ENCODE results near the gene KRT84. TPM values are rescaled to one million over a fixed set of nuclear protein-coding genes. Genes with fewer than 3 reads are reported as not detected.

Gene KRT84, protein sequence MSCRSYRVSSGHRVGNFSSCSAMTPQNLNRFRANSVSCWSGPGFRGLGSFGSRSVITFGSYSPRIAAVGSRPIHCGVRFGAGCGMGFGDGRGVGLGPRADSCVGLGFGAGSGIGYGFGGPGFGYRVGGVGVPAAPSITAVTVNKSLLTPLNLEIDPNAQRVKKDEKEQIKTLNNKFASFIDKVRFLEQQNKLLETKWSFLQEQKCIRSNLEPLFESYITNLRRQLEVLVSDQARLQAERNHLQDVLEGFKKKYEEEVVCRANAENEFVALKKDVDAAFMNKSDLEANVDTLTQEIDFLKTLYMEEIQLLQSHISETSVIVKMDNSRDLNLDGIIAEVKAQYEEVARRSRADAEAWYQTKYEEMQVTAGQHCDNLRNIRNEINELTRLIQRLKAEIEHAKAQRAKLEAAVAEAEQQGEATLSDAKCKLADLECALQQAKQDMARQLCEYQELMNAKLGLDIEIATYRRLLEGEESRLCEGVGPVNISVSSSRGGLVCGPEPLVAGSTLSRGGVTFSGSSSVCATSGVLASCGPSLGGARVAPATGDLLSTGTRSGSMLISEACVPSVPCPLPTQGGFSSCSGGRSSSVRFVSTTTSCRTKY
- not detected for total RNA-seq
- long read RNA-seq, result 0 reads

DNA sequence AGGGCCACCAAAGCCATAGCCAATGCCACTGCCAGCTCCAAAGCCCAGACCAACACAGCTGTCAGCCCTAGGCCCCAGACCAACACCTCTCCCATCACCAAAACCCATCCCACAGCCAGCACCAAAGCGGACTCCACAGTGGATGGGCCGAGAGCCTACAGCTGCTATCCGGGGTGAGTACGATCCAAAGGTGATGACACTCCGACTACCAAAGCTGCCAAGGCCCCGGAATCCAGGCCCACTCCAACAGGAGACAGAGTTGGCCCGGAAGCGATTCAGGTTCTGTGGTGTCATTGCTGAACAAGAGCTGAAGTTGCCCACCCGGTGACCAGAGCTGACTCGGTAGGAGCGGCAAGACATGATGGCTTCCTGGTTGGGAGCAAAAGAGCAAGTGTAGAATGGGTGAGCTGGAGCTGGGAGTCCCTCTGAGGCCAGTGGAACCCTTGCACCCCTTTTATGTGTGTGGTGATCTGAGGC is at the start of gene KRT84:
KRT84 (minus strand) TSS at position 427 of the 477 bp plus-strand sequence; CDS start at position 360, 67 bp downstream.
- DNase-seq (ENCODE audit: low spot score), result no peak
- intact Hi-C loops (cut with DNase I), result no loop called here

- intact Hi-C loops (cut with DNase I), result no loop called here
- no peak for DNase-seq (ENCODE audit: low spot score)
Measured at GRCh38 chr12:52434760-52435530, 49.5 kb upstream of the KRT84 start.

DNA sequence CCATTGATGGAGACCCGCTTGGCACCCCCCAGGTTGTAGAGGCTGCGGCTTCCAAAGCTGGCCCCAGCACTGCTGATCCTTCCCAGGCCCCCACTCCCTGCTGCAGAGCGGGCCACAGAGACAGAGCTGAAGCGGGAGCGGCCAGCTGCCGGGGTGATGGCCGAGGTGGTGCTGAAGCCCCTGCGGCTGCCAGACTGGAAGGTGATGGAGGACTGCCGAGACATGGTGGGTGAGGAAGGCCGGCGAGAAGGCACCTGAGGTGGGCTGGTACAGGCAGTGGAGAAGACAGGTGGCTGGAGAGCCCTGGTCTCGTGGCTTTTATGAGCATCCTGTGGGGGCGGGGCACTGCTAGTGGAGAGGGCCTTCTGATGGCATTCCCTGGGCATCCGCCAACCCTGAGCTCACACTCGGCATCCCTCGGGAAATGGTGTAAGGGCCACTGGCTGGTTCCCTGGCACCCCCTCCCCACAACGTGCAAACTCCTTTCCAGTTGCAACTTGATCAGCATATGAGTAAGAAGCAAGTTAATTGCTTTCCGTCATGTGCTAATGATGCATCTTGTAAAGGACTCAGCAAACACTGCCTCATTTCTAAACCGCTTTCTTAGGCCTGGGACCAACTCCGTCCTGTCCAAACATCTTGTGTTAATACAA is 48.8 kb upstream of the KRT84 start, which contains the start of gene KRT75:
KRT75 (minus strand) TSS at position 291 of the 653 bp plus-strand sequence; CDS start at position 224, 67 bp downstream.
- intact Hi-C loops (cut with DNase I), result no loop called here
- no peak for DNase-seq (ENCODE audit: low spot score)

DNA sequence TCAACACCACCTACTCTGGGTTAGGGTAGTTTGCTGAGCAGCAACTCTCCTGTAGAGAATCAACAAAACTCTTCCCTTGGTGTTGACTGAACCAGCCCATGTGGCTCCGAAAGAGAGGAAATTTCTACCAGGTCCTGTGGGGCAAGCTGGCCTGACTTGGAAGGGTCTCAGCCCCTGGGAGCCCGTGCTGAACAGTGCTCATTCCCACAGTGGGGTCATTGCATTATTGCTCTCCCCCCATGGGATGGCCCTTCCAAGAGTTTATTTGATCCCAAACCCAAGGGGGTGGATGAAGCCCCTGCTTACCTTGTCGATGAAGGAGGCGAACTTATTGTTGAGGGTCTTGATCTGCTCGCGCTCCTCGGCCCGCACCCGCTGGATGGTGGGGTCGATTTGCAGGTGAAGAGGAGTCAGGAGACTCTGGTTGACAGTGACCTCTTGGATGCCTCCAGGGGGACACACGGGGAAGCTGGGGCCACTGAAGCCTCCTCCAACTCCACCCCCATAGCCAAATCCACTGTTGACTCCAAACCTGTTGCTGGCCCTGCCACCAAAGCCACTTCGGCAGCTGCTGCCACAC is 48.1 kb upstream of the KRT84 start:
- intact Hi-C loops (cut with DNase I), result no loop called here
- no peak for DNase-seq (ENCODE audit: low spot score)

DNA sequence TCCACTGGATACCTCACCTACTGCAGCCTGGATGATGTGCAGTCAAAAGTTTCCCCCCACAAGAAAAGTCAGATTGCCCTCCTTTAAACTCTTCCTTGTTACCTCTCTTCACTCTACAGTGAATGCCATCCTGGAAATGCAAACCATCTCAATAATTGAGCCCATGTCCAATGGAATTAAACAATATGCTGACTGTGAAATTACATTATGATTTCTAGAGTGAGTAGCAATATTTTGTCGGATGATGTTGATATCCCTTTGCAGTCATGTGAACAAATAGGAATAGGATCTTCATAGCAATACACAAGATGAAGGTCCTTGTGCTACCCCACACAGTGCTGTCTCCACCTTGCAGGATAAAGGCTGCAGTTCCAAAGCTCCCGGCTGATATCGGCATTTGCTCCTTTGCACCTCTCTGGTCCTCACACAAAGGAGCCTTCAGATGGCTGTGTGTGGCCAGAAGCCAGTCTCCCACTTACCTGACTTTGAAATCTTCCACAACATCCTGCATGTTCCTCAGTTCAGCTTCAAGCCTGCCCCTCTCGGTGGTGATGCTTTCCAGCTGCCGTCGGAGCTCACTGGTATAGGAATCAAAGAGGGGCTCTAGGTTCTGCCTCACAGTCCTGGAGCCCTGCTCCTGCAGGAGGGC is 47.2 kb upstream of the KRT84 start:
- intact Hi-C loops (cut with DNase I), result no loop called here
- DNase-seq (ENCODE audit: low spot score), result no peak

DNA sequence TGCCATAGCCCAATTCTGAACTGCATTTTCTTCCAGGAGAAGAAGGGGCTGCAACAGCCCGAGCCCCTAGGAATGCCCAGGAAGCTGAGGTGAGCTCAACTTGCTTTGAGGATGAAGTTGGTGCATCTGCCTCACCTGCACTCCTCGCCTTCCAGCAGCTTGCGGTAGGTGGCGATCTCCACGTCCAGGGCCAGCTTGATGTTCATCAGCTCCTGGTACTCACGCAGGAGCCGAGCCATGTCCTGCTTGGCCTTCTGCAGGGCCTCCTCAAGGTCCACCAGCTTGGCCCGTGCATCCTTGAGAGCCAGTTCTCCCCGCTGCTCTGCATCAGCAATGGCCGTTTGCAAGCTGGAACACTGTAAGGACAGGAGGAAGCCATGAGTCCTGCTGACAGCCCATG is 42.7 kb upstream of the KRT84 start:
- intact Hi-C loops (cut with DNase I), result no loop called here
- DNase-seq (ENCODE audit: low spot score), result no peak

GRCh38 chr12:52427083-52427482 is 41.6 kb upstream of the KRT84 start:
- intact Hi-C loops (cut with DNase I), result no loop called here
- DNase-seq (ENCODE audit: low spot score), result no peak

- no peak for DNase-seq (ENCODE audit: low spot score)
- intact Hi-C loops (cut with DNase I), result no loop called here
Measured at GRCh38 chr12:52426034-52426433, 40.6 kb upstream of the KRT84 start.

GRCh38 chr12:52425466-52425865 is 40.0 kb upstream of the KRT84 start:
- intact Hi-C loops (cut with DNase I), result no loop called here
- no peak for DNase-seq (ENCODE audit: low spot score)

DNA sequence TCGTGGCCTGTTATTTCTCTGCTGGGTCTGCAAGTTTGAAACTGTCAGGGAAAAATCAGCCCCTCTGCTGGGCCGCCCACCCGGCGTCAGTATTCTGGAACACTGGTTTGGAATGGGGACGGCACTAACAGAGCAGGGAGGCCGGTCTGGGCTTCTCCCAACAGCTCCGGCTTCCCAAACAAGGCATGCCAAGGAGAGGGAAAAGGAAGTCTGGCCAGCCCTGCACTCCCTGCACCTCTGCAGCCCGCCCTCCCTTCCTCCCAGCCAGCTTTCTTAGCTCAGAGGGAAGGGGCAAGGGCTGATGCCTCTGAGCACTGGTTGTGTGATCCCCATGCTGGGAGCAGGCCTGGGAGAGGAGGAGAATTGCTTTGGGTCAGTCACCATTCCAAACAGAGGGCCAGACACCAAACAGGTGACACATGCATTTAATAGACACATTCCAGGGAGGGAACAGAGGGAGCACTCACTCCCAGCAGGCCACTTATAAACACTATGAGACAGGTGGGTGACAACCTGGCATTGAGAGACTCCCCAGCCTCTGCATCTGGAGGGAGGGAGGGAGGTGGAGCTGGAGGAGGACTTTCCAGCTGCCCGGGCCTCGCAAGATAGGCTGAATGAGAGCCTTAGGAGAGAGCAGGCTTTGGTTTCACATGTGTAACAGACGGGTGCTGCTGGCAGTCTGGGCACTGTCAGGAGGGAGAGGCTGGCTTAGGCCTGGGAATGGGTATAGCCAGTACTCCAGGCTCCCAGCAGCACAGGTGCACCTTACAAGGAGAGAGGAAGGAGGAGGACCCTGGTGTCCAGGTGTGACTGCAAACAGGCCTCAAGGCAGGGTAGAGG is 38.4 kb upstream of the KRT84 start:
- intact Hi-C loops (cut with DNase I), result no loop called here
- DNase-seq (ENCODE audit: low spot score), result no peak

GRCh38 chr12:52423035-52423434 is 37.6 kb upstream of the KRT84 start:
- no peak for DNase-seq (ENCODE audit: low spot score)
- intact Hi-C loops (cut with DNase I), result no loop called here

DNA sequence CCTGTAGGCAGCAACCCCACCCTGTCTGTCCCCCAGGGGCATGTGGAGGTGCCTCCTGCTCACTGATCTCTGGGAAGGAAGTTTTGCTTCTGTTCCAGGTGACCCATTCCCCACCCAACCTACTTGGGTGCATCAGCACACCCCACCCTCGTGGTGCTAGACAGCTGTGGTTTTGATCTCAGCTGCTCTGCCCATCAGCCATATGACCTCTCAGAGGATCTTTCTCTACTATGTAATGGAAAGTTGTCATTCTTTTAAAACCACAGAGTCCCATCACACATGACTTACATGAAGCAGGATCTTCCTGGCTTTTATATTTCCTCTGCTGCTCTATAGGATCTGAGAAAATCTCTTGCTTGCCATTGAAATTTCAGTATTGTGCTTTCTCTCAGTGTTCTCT is 34.2 kb upstream of the KRT84 start:
- intact Hi-C loops (cut with DNase I), result no loop called here
- no peak for DNase-seq (ENCODE audit: low spot score)

GRCh38 chr12:52418576-52419110 is 33.2 kb upstream of the KRT84 start:
- intact Hi-C loops (cut with DNase I), result no loop called here
- no peak for DNase-seq (ENCODE audit: low spot score)

GRCh38 chr12:52417740-52418139 is 32.3 kb upstream of the KRT84 start:
- intact Hi-C loops (cut with DNase I), result no loop called here
- no peak for DNase-seq (ENCODE audit: low spot score)

- intact Hi-C loops (cut with DNase I), result no loop called here
- DNase-seq (ENCODE audit: low spot score), result no peak
Measured at GRCh38 chr12:52416795-52417194, 31.3 kb upstream of the KRT84 start.

DNA sequence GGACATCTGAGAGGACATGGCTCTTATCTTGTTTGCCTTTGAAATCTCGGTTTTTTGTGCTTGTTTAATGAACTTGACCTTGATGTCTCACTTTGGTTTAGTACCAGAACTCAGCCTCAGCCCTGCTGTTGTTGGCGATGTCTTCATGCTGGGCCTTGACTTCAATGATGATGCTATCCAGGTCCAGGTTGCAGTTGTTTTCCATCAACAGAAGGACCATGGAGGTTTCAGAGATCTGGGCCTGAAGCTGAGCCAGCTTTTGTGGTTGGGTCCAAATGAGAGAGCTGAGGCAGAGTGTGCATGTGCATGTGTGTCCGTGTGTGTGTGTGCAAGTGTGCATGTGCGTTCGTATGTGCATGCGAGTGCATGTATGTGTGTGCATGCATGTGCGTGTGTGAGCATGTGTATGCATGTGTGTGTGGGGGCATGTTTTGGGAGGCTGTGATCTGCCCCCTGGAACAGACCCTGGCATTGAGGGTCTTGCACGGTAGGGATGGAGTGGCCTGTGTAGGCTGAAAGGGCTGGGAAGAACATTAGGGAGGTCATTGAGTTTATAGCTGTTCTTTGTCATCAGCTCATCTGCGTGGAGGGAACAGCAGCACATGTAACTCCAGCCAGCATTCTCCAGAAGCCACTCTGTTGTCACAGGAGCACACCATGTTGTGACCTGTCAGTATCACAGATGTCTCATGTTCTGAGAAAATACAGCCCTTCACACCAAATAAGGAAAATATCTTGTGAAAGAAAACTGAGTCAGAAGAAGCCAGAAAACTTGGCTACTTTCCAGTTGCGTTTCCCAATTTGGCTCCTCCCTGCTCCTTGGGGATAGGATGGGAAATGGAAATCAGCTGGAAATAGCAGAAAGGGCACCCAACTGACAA is 30.7 kb upstream of the KRT84 start:
- intact Hi-C loops (cut with DNase I), result no loop called here
- no peak for DNase-seq (ENCODE audit: low spot score)

GRCh38 chr12:52414936-52415335 is 29.5 kb upstream of the KRT84 start:
- intact Hi-C loops (cut with DNase I), result no loop called here
- DNase-seq (ENCODE audit: low spot score), result no peak
